ENCODE measurements around the gene EYS. TPM values are rescaled to one million over a fixed set of nuclear protein-coding genes. Genes with fewer than 3 reads are reported as not detected.

EYS gene
- polyA plus RNA-seq, 1 of the 3 experiments (the other 2 are of a cell fraction), result 0.05 TPM

- no peak for DNase-seq
- 62% methylated on average over 7 of the region's 7 CpGs for WGBS (ENCODE audit: low lambda C conversion rate)
Measured at GRCh38 chr6:64955435-64955848, 751.6 kb downstream of the EYS start.

DNA sequence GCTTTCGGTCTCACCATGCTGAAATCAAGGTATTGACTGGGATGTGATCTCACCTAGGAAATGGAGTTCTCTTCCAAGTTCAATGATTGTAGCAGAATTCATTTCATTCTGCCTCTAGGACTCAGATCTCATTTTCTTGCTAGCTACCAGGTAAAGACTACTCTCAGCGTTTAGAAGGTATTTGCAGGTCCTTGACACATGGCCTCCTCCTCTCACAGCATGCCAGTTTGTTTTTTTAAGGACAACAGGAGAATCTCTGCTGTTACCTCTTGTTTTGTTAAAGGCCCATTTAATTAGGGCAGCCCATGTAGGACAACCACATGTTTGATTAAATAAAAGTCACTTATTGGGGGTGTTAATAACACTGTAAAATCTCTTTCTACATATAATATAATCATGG lies 757.8 kb downstream of the EYS start:
- Histone ChIP-seq H3K27ac (ENCODE audit: low read depth in 2 of 2, low read length in 1 of 2) (no peak overlapping the region), H3K4me2 (no peak overlapping the region), H3K36me3 (replicated peaks in 1 of 2; ENCODE audit: control insufficient read depth in 1 of 2, insufficient read depth in 2 of 2, low read length in 1 of 2) (no peaks in the 10 kb centered on the region), H3K9me2 (no peaks in the 10 kb centered on the region), H2AFZ (ENCODE audit: low read depth) (no peak overlapping the region), H3K9me3 (no peaks in the 10 kb centered on the region), H3F3A (replicated peaks; ENCODE audit: insufficient read depth) (no peaks in the 10 kb centered on the region), H3K4me3 (ENCODE audit: low read depth in 2 of 2, low read length in 1 of 2) (no peak overlapping the region), H3K27me3 (ENCODE audit: insufficient read depth) (no peaks in the 10 kb centered on the region), H3K4me1 (ENCODE audit: control insufficient read depth in 1 of 2, insufficient read depth in 2 of 2, low read depth in 1 of 2, low read length in 1 of 2) (no peaks in the 10 kb centered on the region), H3K9ac (no peak overlapping the region), H4K20me1 (ENCODE audit: insufficient read depth) (no peaks in the 10 kb centered on the region), H3K79me2 (ENCODE audit: insufficient read depth) (no peaks in the 10 kb centered on the region)
- ChIA-PET CTCF (no interaction called here), POLR2A (no interaction called here)
- WGBS (ENCODE audit: low lambda C conversion rate), result 39% methylated on average over 2 of the region's 2 CpGs
- no peak for DNase-seq
- TF ChIP-seq CHD2 (IDR thresholded peaks at IDR 0.05; ENCODE audit: low read length, partially characterized antibody) (no peak), FOXM1 (IDR thresholded peaks at IDR 0.05; ENCODE audit: low read depth) (no peak), SIN3A (IDR thresholded peaks at IDR 0.05; ENCODE audit: borderline replicate concordance, low read depth, low read length) (no peak), EP300 (IDR thresholded peaks at IDR 0.05; ENCODE audit: borderline replicate concordance in 1 of 2, low read depth in 1 of 2, low read length in 1 of 2) (no peak), MXI1 (IDR thresholded peaks at IDR 0.05; ENCODE audit: low read depth, low read length) (no peak), ELF1 (IDR thresholded peaks at IDR 0.05) (no peak), RFX5 (IDR thresholded peaks at IDR 0.05; ENCODE audit: low read length) (no peak), NRF1 (IDR thresholded peaks at IDR 0.05; ENCODE audit: low read depth, low read length) (no peak), RAD21 (IDR thresholded peaks at IDR 0.05; ENCODE audit: low read length) (no peak), USF2 (IDR thresholded peaks at IDR 0.05; ENCODE audit: borderline replicate concordance, low read depth, low read length) (no peak), SMC3 (IDR thresholded peaks at IDR 0.05; ENCODE audit: low read depth, low read length) (no peak), MAX (IDR thresholded peaks at IDR 0.05; ENCODE audit: low read depth) (no peak), TAF1 (IDR thresholded peaks at IDR 0.05; ENCODE audit: borderline replicate concordance, low read depth, low read length) (no peak)
- TF ChIP-seq, protein P1, sequence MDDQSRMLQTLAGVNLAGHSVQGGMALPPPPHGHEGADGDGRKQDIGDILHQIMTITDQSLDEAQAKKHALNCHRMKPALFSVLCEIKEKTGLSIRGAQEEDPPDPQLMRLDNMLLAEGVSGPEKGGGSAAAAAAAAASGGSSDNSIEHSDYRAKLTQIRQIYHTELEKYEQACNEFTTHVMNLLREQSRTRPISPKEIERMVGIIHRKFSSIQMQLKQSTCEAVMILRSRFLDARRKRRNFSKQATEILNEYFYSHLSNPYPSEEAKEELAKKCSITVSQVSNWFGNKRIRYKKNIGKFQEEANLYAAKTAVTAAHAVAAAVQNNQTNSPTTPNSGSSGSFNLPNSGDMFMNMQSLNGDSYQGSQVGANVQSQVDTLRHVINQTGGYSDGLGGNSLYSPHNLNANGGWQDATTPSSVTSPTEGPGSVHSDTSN (IDR thresholded peaks at IDR 0.05), result no peak
- TF ChIP-seq, protein P2, sequence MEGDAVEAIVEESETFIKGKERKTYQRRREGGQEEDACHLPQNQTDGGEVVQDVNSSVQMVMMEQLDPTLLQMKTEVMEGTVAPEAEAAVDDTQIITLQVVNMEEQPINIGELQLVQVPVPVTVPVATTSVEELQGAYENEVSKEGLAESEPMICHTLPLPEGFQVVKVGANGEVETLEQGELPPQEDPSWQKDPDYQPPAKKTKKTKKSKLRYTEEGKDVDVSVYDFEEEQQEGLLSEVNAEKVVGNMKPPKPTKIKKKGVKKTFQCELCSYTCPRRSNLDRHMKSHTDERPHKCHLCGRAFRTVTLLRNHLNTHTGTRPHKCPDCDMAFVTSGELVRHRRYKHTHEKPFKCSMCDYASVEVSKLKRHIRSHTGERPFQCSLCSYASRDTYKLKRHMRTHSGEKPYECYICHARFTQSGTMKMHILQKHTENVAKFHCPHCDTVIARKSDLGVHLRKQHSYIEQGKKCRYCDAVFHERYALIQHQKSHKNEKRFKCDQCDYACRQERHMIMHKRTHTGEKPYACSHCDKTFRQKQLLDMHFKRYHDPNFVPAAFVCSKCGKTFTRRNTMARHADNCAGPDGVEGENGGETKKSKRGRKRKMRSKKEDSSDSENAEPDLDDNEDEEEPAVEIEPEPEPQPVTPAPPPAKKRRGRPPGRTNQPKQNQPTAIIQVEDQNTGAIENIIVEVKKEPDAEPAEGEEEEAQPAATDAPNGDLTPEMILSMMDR (IDR thresholded peaks at IDR 0.05), result no peak

More at GRCh38 chr6:64955435-64955848, 751.6 kb downstream of the EYS start:
- H3K4me3 ChIP-seq (ENCODE audit: low read depth in 2 of 2, low read length in 1 of 2), result no peak overlapping the region
- no peaks in the 10 kb centered on the region for H3K79me2 ChIP-seq (ENCODE audit: insufficient read depth)
- no peaks in the 10 kb centered on the region for H4K20me1 ChIP-seq (ENCODE audit: insufficient read depth)
- H3K36me3 ChIP-seq (replicated peaks in 1 of 2; ENCODE audit: control insufficient read depth in 1 of 2, insufficient read depth in 2 of 2, low read length in 1 of 2), result no peaks in the 10 kb centered on the region
- H3K9me3 ChIP-seq, result no peaks in the 10 kb centered on the region
- H3K4me1 ChIP-seq (ENCODE audit: control insufficient read depth in 1 of 2, insufficient read depth in 2 of 2, low read depth in 1 of 2, low read length in 1 of 2), result no peaks in the 10 kb centered on the region
- H3F3A ChIP-seq (replicated peaks; ENCODE audit: insufficient read depth), result no peaks in the 10 kb centered on the region
- H3K27ac ChIP-seq (ENCODE audit: low read depth in 2 of 2, low read length in 1 of 2), result no peak overlapping the region
- POLR2A ChIA-PET, result no interaction called here
- H3K9ac ChIP-seq, result no peak overlapping the region
- no peak overlapping the region for H3K4me2 ChIP-seq
- H2AFZ ChIP-seq (ENCODE audit: low read depth), result no peak overlapping the region
- H3K9me2 ChIP-seq, result no peaks in the 10 kb centered on the region
- TF ChIP-seq TAF1 (IDR thresholded peaks at IDR 0.05; ENCODE audit: borderline replicate concordance, low read depth, low read length) (no peak), RCOR1 (IDR thresholded peaks at IDR 0.05; ENCODE audit: low read length) (no peak), CHD2 (IDR thresholded peaks at IDR 0.05; ENCODE audit: low read length, partially characterized antibody) (no peak), FOSL2 (IDR thresholded peaks at IDR 0.05; ENCODE audit: borderline replicate concordance, low read depth) (no peak), MXI1 (IDR thresholded peaks at IDR 0.05; ENCODE audit: low read depth, low read length) (no peak), FOXJ3 (CRISPR knock-in tag; IDR thresholded peaks at IDR 0.05) (no peak), RFX5 (IDR thresholded peaks at IDR 0.05; ENCODE audit: low read length) (no peak), SMC3 (IDR thresholded peaks at IDR 0.05; ENCODE audit: low read depth, low read length) (no peak), USF2 (IDR thresholded peaks at IDR 0.05; ENCODE audit: borderline replicate concordance, low read depth, low read length) (no peak)
- TF ChIP-seq, protein P2 (IDR thresholded peaks at IDR 0.05), result no peak
- CTCF ChIA-PET, result no interaction called here
- H3K27me3 ChIP-seq (ENCODE audit: insufficient read depth), result no peaks in the 10 kb centered on the region

All from SK-N-SH (cell line).